ENCODE measurements around the gene PTN.

Gene PTN

DNA sequence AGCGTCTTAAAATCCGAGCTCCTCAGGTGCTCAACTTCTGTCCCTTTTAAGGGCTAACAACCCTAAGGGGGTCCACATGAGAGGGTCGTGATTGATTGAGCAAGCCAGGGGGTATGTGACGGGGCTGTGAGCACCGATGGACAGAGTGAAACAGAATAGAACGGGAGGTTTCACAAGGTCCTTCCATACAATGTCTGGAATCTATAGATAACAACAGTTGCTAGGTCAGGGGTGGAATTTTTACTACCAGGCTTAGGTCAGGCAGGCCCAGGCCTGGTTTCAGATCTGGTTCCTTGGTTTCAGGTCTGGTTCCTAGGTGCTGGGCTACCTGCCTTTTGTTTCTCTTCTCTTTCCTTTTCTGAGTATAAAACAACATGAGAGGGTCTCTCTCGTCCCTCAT is 80.9 kb downstream of the PTN start:
- in situ Hi-C loops (cut with HindIII; ENCODE audit: low sequenced_read_pairs), result no loop called here
- H3K4me3 ChIP-seq (ENCODE audit: low read depth, low read length), result no peak overlapping the region
- DNase-seq (ENCODE audit: low read depth), result no peak

DNA sequence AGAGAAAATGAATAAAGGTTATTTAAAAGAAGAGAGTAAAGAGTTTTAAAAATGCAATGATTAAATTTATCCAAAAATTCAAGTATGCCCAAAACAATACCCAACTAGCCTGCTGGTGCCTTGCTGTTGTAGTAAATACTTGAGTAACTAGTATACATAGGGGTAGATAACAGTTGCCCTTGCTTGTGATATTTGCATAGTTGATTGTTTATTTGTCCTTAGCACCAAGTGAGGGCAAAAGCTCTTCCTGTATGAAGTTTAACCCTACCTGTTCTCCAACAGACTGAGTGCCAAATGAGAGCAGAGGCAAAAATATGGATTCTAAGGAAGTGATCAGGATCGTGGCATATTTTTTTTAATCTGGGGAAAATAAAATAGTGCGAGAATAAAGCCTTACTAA is 85.0 kb downstream of the PTN start:
- DNase-seq (ENCODE audit: low read depth), result no peak
- TF ChIP-seq, protein P1, sequence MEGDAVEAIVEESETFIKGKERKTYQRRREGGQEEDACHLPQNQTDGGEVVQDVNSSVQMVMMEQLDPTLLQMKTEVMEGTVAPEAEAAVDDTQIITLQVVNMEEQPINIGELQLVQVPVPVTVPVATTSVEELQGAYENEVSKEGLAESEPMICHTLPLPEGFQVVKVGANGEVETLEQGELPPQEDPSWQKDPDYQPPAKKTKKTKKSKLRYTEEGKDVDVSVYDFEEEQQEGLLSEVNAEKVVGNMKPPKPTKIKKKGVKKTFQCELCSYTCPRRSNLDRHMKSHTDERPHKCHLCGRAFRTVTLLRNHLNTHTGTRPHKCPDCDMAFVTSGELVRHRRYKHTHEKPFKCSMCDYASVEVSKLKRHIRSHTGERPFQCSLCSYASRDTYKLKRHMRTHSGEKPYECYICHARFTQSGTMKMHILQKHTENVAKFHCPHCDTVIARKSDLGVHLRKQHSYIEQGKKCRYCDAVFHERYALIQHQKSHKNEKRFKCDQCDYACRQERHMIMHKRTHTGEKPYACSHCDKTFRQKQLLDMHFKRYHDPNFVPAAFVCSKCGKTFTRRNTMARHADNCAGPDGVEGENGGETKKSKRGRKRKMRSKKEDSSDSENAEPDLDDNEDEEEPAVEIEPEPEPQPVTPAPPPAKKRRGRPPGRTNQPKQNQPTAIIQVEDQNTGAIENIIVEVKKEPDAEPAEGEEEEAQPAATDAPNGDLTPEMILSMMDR (IDR thresholded peaks at IDR 0.05; ENCODE audit: low read depth, low read length, missing control alignments), result no peak
- in situ Hi-C loops (cut with HindIII; ENCODE audit: low sequenced_read_pairs), result no loop called here
- no peak overlapping the region for H3K4me3 ChIP-seq (ENCODE audit: low read depth, low read length)

More for the DNA sequence above, 80.9 kb downstream of the PTN start:
- TF ChIP-seq, protein P1 (IDR thresholded peaks at IDR 0.05; ENCODE audit: low read depth, low read length, missing control alignments), result no peak

DNA sequence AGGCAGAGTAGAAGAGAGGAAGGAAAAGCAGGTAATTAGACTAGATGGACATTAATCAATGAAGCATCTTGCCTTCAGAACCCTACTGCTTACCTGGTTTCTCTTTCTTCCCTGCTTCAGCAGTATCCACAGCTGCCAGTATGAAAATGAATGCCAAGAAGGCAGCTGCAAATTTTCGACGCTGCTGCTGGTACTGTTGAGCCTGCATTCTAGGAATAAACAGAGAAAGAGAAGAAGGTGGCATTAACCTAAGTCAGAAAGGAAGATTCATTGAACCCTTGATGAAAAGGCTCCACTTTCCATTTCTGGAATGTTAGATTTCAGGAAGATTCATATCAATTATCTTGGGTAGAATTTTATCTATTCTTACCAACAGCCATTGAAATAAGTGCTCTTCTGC is 88.8 kb downstream of the PTN start:
- DNase-seq (ENCODE audit: low read depth), result no peak
- TF ChIP-seq, protein P1 (IDR thresholded peaks at IDR 0.05; ENCODE audit: low read depth, low read length, missing control alignments), result no peak
- in situ Hi-C loops (cut with HindIII; ENCODE audit: low sequenced_read_pairs), result no loop called here
- H3K4me3 ChIP-seq (ENCODE audit: low read depth, low read length), result no peak overlapping the region

DNA sequence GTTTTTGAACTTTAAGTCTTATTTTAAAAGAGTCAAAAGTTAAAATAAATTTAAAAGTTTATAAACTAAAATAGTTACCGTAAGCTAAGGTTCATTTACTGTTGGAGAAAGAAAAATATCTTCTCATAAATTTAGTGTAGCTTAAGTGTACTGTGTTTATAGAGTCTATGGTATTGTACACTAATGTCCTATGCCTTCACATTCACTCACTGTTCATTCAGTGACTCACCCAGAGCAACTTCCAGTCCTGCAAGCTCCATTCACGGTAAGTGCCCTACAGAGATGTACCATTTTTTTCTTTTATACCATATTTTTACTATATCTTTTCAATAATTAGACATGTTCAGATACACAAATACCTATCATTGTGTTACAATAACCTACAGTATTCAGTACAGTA is 97.6 kb downstream of the PTN start:
- TF ChIP-seq, protein P1 (IDR thresholded peaks at IDR 0.05; ENCODE audit: low read depth, low read length, missing control alignments), result no peak
- no peak for DNase-seq (ENCODE audit: low read depth)
- in situ Hi-C loops (cut with HindIII; ENCODE audit: low sequenced_read_pairs), result no loop called here
- no peak overlapping the region for H3K4me3 ChIP-seq (ENCODE audit: low read depth, low read length)

DNA sequence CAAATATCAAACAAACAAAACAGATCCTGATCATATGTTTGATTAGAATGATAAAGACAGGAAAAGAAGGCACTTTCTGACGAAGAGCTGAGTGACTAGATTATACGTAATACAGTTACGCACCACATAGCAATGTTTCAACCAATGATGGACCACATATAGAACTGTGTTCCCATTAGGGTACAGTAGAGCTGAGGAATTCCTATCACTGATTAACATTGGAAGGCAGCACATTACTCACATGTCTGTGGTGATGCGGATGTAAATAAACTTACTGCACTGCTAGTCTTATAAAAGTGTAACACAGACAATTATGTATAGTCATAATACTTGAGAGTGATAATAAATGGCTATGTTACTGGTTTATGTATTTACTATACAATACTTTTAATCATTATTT is 98.3 kb downstream of the PTN start:
- no peak overlapping the region for H3K4me3 ChIP-seq (ENCODE audit: low read depth, low read length)
- no peak for DNase-seq (ENCODE audit: low read depth)
- TF ChIP-seq, protein P1 (IDR thresholded peaks at IDR 0.05; ENCODE audit: low read depth, low read length, missing control alignments), result no peak
- in situ Hi-C loops (cut with HindIII; ENCODE audit: low sequenced_read_pairs), result no loop called here

DNA sequence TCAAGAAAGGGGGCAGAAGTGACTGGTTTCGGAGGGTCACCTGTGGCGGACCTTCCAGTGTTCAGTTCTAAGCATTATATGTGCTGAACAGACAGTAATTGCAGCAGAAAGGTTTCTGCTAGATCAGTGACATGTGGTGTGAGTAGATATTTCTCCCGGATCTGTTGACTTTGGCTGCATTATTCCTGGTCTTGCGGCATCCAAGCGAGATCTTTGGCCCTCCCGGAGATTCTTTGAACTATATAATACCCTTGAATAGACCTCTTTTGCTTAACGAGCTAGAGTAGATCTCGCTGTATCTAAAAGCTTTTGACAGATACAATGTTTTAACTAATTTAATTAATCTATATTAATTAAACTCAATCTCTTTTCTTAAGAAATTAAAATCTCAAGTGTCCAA is 99.8 kb downstream of the PTN start:
- no peak for DNase-seq (ENCODE audit: low read depth)
- in situ Hi-C loops (cut with HindIII; ENCODE audit: low sequenced_read_pairs), result no loop called here
- H3K4me3 ChIP-seq (ENCODE audit: low read depth, low read length), result no peak overlapping the region
- TF ChIP-seq, protein P1 (IDR thresholded peaks at IDR 0.05; ENCODE audit: low read depth, low read length, missing control alignments), result no peak

DNA sequence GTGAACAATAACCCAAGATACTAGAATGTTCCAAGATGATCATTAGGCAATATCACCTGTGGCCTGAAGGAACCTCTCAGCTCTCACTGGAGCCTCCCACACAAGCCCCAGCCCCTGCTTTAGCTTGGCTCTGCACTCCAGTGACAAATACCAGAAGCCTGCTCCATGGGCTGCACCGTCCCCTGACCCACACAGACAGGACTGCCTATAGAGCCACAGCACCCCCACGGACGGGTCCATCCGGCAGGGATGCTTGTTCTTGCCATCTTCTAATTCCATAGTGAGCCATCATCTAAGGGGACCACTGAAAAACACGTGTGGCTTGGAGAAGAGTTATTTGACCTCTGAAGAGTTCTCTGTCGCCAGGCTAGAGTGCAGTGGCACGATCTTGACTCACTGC is 100.9 kb downstream of the PTN start:
- TF ChIP-seq, protein P1 (IDR thresholded peaks at IDR 0.05; ENCODE audit: low read depth, low read length, missing control alignments), result no peak
- no peak for DNase-seq (ENCODE audit: low read depth)
- in situ Hi-C loops (cut with HindIII; ENCODE audit: low sequenced_read_pairs), result no loop called here
- no peak overlapping the region for H3K4me3 ChIP-seq (ENCODE audit: low read depth, low read length)
